K562 (cell line): ENCODE data around the gene LRRFIP2. TPM values are rescaled to one million over a fixed set of nuclear protein-coding genes. Genes with fewer than 3 reads are reported as not detected.

Experiments
- ATAC-seq: fragments of 200-7000 bp; cut with Tn5 transposase; 3 replicates; pipeline ENCODE4 v1.9.1; 2020; ENCODE audit warnings: moderate library complexity
- BruUV-seq: library from RNA; stranded (reverse); fragments of 400-500 nt; replicated peaks from 2 replicates; lab custom pipeline; 2021; lab: Mats Ljungman, UMichigan
- CTCF ChIA-PET: fragments of 300-600 bp; formaldehyde crosslinking; extraction: SDS; loops from one replicate; lab custom pipeline; 2021; ENCODE audit warnings: low intra/inter-chr PET ratio; lab: Yijun Ruan, JAX
- POLR2A ChIA-PET: fragments of 300-600, 350-650 bp; sonication (Branson Sonifier 250); formaldehyde crosslinking; extraction: SDS; loops from one replicate; lab custom pipeline; 2021; ENCODE audit warnings: antibody characterized with exemption, inconsistent platforms; lab: Yijun Ruan, JAX
- DNase-seq, 4 experiments: peaks; one replicate each; pipeline versions ENCODE4 v3.0.0 to v3.0.0-alpha.2; 2011 to 2018; ENCODE audit warnings: low spot score in 3 of 4, mixed read lengths in 3 of 4; ENCODE audit errors: extremely low read depth in 1 of 4
- FAIRE-seq: peaks from 2 replicates; lab custom pipeline; 2011; peaks lifted over from hg19 to GRCh38; lab: Jason Lieb, UNC
- H2AFZ ChIP-seq: 2 replicates; pipeline ENCODE4 v1.6.0; 2011; ENCODE audit warnings: low read depth, low read length, control low read depth, inconsistent platforms
- H3K27ac ChIP-seq: fragments of 200-600 bp; 3 replicates; pipeline ENCODE4 v1.8.0; 2011; ENCODE audit warnings: low read depth, mild to moderate bottlenecking, control low read depth, inconsistent platforms, low read length, moderate library complexity, mixed read lengths; ENCODE audit errors: extremely low read depth
- H3K27me3 ChIP-seq, 2 experiments: fragments of 300-600 bp in 1 of 2; 2 replicates in 1 of 2; 3 replicates in 1 of 2; pipeline versions ENCODE4 v1.6.0 to v1.8.0; 2011; ENCODE audit warnings: inconsistent platforms in 2 of 2, low read length in 2 of 2, mild to moderate bottlenecking in 1 of 2, mixed read lengths in 1 of 2, moderate library complexity in 1 of 2; ENCODE audit not compliant: control insufficient read depth in 2 of 2, insufficient read depth in 2 of 2
- H3K36me3 ChIP-seq: fragments of 300-600 bp; 3 replicates; pipeline ENCODE4 v1.8.0; 2011; ENCODE audit warnings: mild to moderate bottlenecking, low read length, inconsistent platforms; ENCODE audit not compliant: control insufficient read depth, insufficient read depth
- H3K4me1 ChIP-seq, 2 experiments: fragments of 200-600 bp in 1 of 2; replicated peaks in 1 of 2; 2 replicates in 1 of 2; 3 replicates in 1 of 2; pipeline versions ENCODE4 v1.5.1 to v1.8.0; 2011; ENCODE audit warnings: inconsistent platforms in 2 of 2, low read length in 2 of 2, mild to moderate bottlenecking in 1 of 2, mixed read lengths in 1 of 2, moderate library complexity in 1 of 2; ENCODE audit not compliant: control insufficient read depth in 2 of 2, insufficient read depth in 2 of 2
- H3K4me2 ChIP-seq: 2 replicates; pipeline ENCODE4 v1.6.1; 2011; ENCODE audit warnings: low read length, control low read depth, inconsistent platforms, mixed read lengths; ENCODE audit not compliant: insufficient read depth
- H3K4me3 ChIP-seq: fragments of 200-600 bp; sonication (generic), shearing (Covaris generic); 2 replicates; pipeline ENCODE4 v1.5.1; 2016; ENCODE audit warnings: control low read depth, inconsistent platforms
- H3K79me2 ChIP-seq: fragments of 200-600 bp; 3 replicates; pipeline ENCODE4 v1.8.0; 2011; ENCODE audit warnings: low read length, inconsistent platforms; ENCODE audit not compliant: control insufficient read depth, insufficient read depth
- H3K9ac ChIP-seq, 2 experiments: 2 replicates each; pipeline versions ENCODE4 v1.6.0 to v1.6.1; 2011; ENCODE audit warnings: low read depth in 2 of 2, low read length in 2 of 2, control low read depth in 1 of 2, inconsistent platforms in 1 of 2, mild to moderate bottlenecking in 1 of 2, mixed read lengths in 1 of 2; ENCODE audit not compliant: insufficient read depth in 1 of 2
- H3K9me1 ChIP-seq: one replicate; pipeline ENCODE4 v1.6.0; 2011; ENCODE audit warnings: inconsistent platforms, mild to moderate bottlenecking, low read length, moderate library complexity; ENCODE audit not compliant: control insufficient read depth, insufficient read depth
- H3K9me3 ChIP-seq: replicated peaks from 2 replicates; pipeline ENCODE4 v1.5.1; 2011; ENCODE audit warnings: low read depth, low read length, inconsistent platforms; ENCODE audit not compliant: control insufficient read depth, insufficient read depth
- H4K20me1 ChIP-seq: replicated peaks from 2 replicates; pipeline ENCODE4 v1.6.1; 2011; ENCODE audit warnings: low read length, inconsistent platforms, mixed read lengths; ENCODE audit not compliant: control insufficient read depth, insufficient read depth
- ARID4B ChIP-seq: sonication (generic); formaldehyde crosslinking; IDR thresholded peaks from 2 replicates; pipeline ENCODE4 v1.8.0; 2022; ENCODE audit warnings: mild to moderate bottlenecking, missing genetic modification reagents
- CBX3 ChIP-seq, 2 experiments: IDR thresholded peaks; 1 replicate in 1 of 2; 2 replicates in 1 of 2; pipeline ENCODE4 v1.6.1; 2012; ENCODE audit warnings: inconsistent platforms in 2 of 2, low read length in 2 of 2, borderline replicate concordance in 1 of 2, control low read depth in 1 of 2
- CREBBP ChIP-seq: IDR thresholded peaks from one replicate; pipeline ENCODE4 v1.6.1; 2012; ENCODE audit warnings: low read depth, mild to moderate bottlenecking, control low read depth, inconsistent platforms, low read length
- FOXA1 ChIP-seq: fragments of 450-650 bp; IDR thresholded peaks from 2 replicates; pipeline ENCODE4 v1.6.1; 2016; ENCODE audit warnings: mild to moderate bottlenecking, borderline replicate concordance
- GABPB1 ChIP-seq: sonication (generic); formaldehyde crosslinking; IDR thresholded peaks from 2 replicates; pipeline ENCODE4 v1.8.0; 2022; ENCODE audit warnings: mild to moderate bottlenecking, missing genetic modification reagents
- JUNB ChIP-seq: fragments of 450-650 bp; formaldehyde crosslinking; conservative IDR thresholded peaks from 2 replicates; pipeline ENCODE4 v1.4.0; 2020; ENCODE audit warnings: mild to moderate bottlenecking
- LEF1 ChIP-seq: fragments of 450-650 bp; IDR thresholded peaks from 2 replicates; pipeline ENCODE4 v1.6.1; 2016; ENCODE audit warnings: mild to moderate bottlenecking
- POLR2AphosphoS5 ChIP-seq: IDR thresholded peaks from 2 replicates; pipeline ENCODE4 v1.6.1; 2011; ENCODE audit warnings: mild to moderate bottlenecking, low read depth, low read length, moderate library complexity; ENCODE audit not compliant: control insufficient read depth, insufficient read depth
- SMARCA5 ChIP-seq: fragments of 450-650 bp; IDR thresholded peaks from 2 replicates; pipeline ENCODE4 v1.6.1; 2016
- ZNF282 ChIP-seq: sonication (generic); formaldehyde crosslinking; IDR thresholded peaks from 2 replicates; pipeline ENCODE4 v1.8.1; 2023; ENCODE audit warnings: missing genetic modification reagents
- WGBS: fragments of 100-300 bp; shearing (Covaris generic); methylation state at CpG from one replicate; pipeline ENCODE4 v1.1.6; 2016; ENCODE audit warnings: low coverage, mixed read lengths; ENCODE audit not compliant: insufficient coverage; ENCODE audit errors: missing lambda C conversion rate; 5-methylcytosine and 5-hydroxymethylcytosine counted together
- in situ Hi-C: fragments of 300-500 bp; cut with MboI; formaldehyde crosslinking; loops from 4 replicates; pipeline ENCODE4 v1.15.0; 2018; ENCODE audit warnings: inconsistent platforms, mixed read lengths
- intact Hi-C: fragments of 100-400 bp; cut with micrococcal nuclease; formaldehyde crosslinking; loops from 2 replicates; pipeline ENCODE4 v1.14.2; 2022
- polyA plus RNA-seq, 8 experiments: library from polyadenylated mRNA; depleted of rRNA in 4 of 8; stranded (reverse) in 5 of 8; unstranded in 3 of 8; fragments of >200 nt; fragmentation: Nextera tagmentation in 2 of 8; fragmentation: Illumina TruSeq in 1 of 8; extraction: Ambion mirVana in 2 of 8; extraction: Trizol in 1 of 8; gene quantifications; 2 replicates each; pipeline versions ENCODE4 v1.2.1 to v1.2.3, GENCODE V29; 2011 to 2014; ENCODE audit warnings: inconsistent platforms in 1 of 8, missing spikeins in 1 of 8
- total RNA-seq, 7 experiments: library from RNA; depleted of rRNA in 6 of 7; stranded (reverse); fragments of >200 nt in 6 of 7; fragmentation: Illumina TruSeq in 2 of 7; extraction: Trizol in 2 of 7; gene quantifications; 2 replicates each; pipeline versions ENCODE4 v1.2.1 to v1.2.3, GENCODE V29; 2011 to 2021; ENCODE audit warnings: low replicate concordance in 1 of 7

LRRFIP2 gene
- total and polyA plus RNA-seq, 9 of the 15 experiments (the other 6 are each of a cell fraction or from before 2014, with no cell fraction given), result 9.9 to 53.9 (median 42.7) TPM

GRCh38 chr3:37150621-37151020, 23.8 kb downstream of the LRRFIP2 start:
- CTCF ChIA-PET, result no interaction called here
- intact Hi-C loops, result no loop called here
- no peak for FAIRE-seq

GRCh38 chr3:37149257-37149656, 25.1 kb downstream of the LRRFIP2 start:
- no peak for ATAC-seq
- no peak overlapping the region for H3K4me3 ChIP-seq
- ChIA-PET CTCF (no interaction called here), POLR2A (interaction anchor here (0.6 to 1.8 kb wide), 4 partner anchors 9 to 264 kb away, joined by 3 to 9 read pairs (median 4); no protein-coding TSS in a partner anchor)
- no peaks in the 10 kb centered on the region for H3K27me3 ChIP-seq
- H4K20me1 ChIP-seq, result no peaks in the 10 kb centered on the region
- H3K4me1 ChIP-seq, result no peaks in the 10 kb centered on the region
- no peak for FAIRE-seq
- BruUV-seq, result no TSS peak
- peaks cover 35% of the 10 kb centered on the region; the same call in 2 of the 3 replicates for H3K36me3 ChIP-seq
- H3K27ac ChIP-seq, result no peak overlapping the region
- TF ChIP-seq JUNB (CRISPR knock-in tag) (no peak), ARID4B (CRISPR knock-in tag) (no peak), CREBBP (no peak)
- H3K4me2 ChIP-seq, result no peak overlapping the region
- DNase-seq, result no peak
- no peaks in the 10 kb centered on the region for H3K9me1 ChIP-seq
- no peaks in the 10 kb centered on the region for H3K79me2 ChIP-seq
- WGBS, result 87% methylated on average over 4 of the region's 4 CpGs
- in situ Hi-C loops, result no loop called here
- H3K9me3 ChIP-seq, result no peaks in the 10 kb centered on the region
- intact Hi-C loops, result no loop called here
- no peak overlapping the region for H2AFZ ChIP-seq
- H3K9ac ChIP-seq, result no peak overlapping the region

More at GRCh38 chr3:37150621-37151020, 23.8 kb downstream of the LRRFIP2 start:
- no peaks in the 10 kb centered on the region for H3K9me1 ChIP-seq
- H3K4me2 ChIP-seq, result no peak overlapping the region
- TF ChIP-seq SMARCA5, result no peak
- no peak for TF ChIP-seq CBX3 (IDR thresholded peaks at IDR 0.05; ENCODE audit: borderline replicate concordance in 1 of 2, low read length in 2 of 2)
- TF ChIP-seq FOXA1, result no peak
- no peak for TF ChIP-seq LEF1
- no peak for TF ChIP-seq POLR2AphosphoS5
- TF ChIP-seq GABPB1 (CRISPR knock-in tag), result no peak
- TF ChIP-seq ZNF282 (CRISPR knock-in tag), result no peak
- TF ChIP-seq, all 486 proteins: peak for 0
- ATAC-seq (no peak), DNase-seq (no peak)
- H3K36me3 ChIP-seq, result peaks cover 30% of the 10 kb centered on the region; the same call in 2 of the 3 replicates
- no TSS peak for BruUV-seq
- H2AFZ ChIP-seq, result no peak overlapping the region
- no peaks in the 10 kb centered on the region for H3K79me2 ChIP-seq
- H4K20me1 ChIP-seq, result no peaks in the 10 kb centered on the region
- in situ Hi-C loops, result no loop called here
- no peaks in the 10 kb centered on the region for H3K4me1 ChIP-seq
- no peak overlapping the region for H3K9ac ChIP-seq
- no peaks in the 10 kb centered on the region for H3K27me3 ChIP-seq
- H3K27ac ChIP-seq, result no peak overlapping the region
- 95% methylated on average over 1 of the region's 1 CpG for WGBS
- no peak overlapping the region for H3K4me3 ChIP-seq
- POLR2A ChIA-PET, result interaction anchor here (1.3 kb wide), 1 partner anchor 10 kb away, joined by 9 read pairs; no protein-coding TSS in a partner anchor
- H3K9me3 ChIP-seq, result no peaks in the 10 kb centered on the region
